GM19397 (cell line): Measurements from ENCODE around the gene ZPBP.

ENCODE experiments used
- ATAC-seq: cut with Tn5 transposase; IDR thresholded peaks from one replicate; pipeline ENCODE4 v1.9.1; 2021; ENCODE audit warnings: mild to moderate bottlenecking, moderate library complexity; ENCODE audit not compliant: unreplicated experiment

The ZPBP gene, protein sequence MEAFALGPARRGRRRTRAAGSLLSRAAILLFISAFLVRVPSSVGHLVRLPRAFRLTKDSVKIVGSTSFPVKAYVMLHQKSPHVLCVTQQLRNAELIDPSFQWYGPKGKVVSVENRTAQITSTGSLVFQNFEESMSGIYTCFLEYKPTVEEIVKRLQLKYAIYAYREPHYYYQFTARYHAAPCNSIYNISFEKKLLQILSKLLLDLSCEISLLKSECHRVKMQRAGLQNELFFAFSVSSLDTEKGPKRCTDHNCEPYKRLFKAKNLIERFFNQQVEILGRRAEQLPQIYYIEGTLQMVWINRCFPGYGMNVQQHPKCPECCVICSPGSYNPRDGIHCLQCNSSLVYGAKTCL

DNA sequence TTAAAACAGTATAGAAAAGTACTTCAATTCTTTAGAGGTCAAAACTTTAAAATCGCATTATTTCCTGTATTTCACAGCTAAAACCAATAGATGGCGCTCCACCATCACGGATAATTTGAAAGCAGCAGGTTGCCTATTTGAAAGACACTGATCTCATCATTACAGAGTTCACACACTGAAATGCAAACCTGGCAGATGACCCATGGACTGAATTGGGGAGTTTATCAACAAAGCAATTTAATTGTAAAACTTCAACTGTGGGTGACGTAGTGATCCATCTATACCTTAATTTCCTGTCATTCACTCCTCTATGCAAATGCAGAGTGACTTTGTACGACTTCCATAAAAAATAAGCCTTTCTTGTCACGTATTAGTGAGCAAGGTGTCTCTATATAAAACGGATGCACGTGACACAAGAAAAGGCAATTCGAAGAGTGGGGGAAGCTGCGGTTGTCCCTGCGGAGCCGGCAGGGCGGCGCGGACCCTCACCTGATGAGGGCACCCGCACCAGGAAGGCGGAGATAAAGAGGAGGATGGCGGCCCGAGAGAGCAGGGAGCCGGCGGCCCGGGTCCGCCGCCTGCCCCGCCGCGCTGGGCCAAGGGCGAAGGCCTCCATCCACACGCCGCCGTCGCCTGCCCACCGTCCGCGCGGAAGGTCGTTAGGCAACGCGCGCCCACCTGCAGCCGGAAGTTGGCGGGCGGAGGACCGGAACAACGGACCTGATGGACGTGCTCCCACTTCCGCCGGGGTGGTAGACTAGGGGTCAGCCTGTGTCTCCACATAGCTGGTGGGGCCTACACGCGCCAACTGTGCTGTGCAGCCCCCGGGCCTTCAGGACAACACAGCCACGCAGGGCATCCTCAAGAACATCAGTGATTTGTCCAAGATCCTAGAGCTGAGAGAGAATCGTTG, at the start of gene ZPBP:
TSS of gene ZPBP (minus strand) at position 668 of the 913 bp plus-strand sequence. CDS start at position 616, 52 bp downstream.
- ATAC-seq, result peak; percentile 78

DNA sequence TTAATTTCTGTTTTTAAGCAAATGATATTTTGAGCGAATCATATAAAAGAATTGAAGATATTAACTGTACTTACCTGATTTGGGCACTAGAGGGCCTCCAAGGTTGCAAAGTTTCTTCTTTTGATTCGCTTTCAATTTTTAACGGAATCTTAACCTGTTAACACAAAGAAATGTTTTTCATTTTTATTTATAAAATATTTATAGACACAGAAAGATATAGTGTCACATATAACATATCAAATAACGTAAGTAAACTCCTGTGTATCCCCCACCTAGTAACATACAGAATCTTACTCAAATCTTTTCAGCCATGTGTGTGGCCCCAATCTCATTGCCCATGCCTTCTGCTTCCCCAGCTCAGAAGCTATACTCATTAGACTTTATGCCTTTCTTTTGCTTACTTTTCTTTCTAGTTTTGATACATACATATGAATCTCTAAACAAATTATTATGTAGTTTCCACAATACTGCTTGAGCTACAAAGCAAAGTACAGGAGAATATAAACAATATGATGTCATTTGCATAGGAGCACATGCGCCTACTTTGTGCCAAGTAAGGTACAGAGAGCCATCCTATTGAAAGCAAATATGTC, 49.5 kb upstream of the ZPBP start:
- no peak for ATAC-seq

DNA sequence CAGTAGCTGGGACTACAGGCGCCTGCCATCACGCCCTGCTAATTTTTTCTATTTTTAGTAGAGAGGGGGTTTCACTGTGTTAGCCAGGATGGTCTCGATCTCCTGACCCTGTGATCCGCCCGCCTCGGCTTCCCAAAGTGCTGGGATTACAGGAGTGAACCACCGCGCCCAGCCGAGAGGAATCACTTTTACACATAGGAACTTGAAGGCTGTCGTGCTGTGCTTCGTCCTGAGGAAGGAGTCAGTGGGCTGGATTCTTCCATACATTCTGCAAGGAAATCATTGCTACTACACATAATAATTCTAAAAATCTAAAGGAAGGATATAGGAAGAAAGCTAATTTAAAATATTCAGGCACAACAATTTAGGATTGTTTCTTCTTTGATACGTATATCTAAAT, 48.8 kb upstream of the ZPBP start:
- ATAC-seq, result no peak

DNA sequence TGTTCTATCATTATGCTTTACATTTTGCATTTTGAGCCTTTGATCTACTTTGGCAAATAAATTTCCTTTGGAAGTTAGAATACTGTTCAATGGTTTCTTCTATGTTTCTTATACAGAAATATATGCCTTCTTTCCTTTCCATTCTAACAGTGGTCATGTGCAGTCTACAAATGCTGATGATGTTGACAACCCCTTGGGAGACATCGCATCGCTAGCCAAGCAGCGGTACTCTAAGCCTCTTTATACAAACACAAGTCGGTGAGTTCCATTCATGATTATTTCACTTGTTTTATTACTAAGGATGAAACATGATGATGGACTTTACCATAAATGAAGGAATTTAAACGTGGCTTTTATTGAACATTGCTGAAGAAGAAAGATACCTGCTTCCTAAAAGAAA, 48.1 kb upstream of the ZPBP start:
- no peak for ATAC-seq

DNA sequence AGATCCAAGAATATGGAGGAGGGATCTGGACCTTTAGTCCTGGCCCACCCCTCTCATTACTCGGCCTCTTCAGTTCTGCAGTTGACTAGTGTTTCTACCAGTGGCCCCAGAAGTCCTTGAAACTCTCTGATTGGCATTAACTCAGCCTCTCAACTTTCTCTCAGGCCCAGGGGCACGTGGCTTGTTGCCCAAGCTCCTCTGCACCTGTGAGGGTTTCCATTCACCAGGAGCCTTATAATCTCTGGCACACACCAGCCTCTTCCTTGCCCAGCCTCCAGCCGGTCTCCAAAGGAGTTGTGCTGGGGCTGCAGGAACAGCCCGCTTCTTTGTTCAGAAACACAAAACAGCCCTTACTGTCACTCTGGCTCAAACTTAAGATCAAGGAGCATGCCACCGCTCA, 47.6 kb upstream of the ZPBP start:
- ATAC-seq, result no peak

DNA sequence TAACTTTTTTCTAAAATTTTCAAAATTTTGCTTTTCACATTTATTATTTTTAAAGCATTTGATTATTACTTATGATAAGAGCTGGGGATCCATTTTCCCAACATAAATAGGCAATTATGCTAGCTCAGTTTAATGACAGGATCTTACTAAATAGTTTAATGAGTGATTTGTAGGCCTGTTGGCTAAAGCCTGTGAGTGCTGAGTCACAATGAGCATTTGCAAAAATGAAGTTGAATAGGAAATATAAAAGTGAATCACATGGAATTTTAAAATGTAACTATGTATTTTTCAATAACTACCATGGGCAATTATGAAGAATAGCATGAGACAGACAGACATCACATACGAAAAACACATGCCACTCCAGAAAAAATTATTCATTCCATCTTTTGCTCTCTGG, 45.1 kb upstream of the ZPBP start:
- ATAC-seq, result no peak

DNA sequence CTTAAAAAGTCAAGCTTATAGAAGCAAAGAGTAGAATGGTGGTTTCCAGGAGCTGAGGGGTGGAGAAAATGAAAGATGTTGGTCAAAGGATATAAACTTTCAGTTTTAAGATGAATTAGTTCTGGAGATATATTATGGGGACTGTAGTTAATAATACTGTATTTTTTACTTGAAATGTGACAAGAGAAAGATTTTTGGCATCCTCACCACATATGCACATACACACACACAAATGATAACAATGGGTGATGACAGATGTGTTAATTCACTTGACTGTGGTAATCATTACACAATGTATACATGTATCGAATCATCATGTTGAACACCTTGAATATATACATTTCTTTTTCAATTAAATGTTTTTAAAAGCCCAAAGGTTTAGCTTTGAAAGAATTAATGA, 32.7 kb upstream of the ZPBP start:
- ATAC-seq, result no peak

DNA sequence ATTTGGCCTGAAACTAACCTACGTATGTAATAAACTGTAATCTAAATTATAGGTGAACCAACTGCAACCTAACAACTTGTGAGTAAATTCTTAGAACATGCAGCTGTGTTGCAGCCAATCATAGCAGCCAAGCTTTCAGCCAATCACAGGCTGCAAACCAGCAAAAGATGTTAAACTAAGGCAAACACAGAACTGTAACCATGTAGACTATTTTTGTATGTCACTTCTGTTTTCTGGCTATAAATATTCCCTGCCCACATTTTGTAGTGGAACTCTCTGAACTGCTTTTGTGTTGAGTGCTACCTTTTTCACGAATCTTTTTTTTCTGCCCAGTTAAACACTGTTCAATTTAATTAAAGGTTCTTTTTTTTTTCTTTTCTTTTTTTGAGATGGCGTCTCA, 28.2 kb upstream of the ZPBP start:
- ATAC-seq, result peak; percentile 73

DNA sequence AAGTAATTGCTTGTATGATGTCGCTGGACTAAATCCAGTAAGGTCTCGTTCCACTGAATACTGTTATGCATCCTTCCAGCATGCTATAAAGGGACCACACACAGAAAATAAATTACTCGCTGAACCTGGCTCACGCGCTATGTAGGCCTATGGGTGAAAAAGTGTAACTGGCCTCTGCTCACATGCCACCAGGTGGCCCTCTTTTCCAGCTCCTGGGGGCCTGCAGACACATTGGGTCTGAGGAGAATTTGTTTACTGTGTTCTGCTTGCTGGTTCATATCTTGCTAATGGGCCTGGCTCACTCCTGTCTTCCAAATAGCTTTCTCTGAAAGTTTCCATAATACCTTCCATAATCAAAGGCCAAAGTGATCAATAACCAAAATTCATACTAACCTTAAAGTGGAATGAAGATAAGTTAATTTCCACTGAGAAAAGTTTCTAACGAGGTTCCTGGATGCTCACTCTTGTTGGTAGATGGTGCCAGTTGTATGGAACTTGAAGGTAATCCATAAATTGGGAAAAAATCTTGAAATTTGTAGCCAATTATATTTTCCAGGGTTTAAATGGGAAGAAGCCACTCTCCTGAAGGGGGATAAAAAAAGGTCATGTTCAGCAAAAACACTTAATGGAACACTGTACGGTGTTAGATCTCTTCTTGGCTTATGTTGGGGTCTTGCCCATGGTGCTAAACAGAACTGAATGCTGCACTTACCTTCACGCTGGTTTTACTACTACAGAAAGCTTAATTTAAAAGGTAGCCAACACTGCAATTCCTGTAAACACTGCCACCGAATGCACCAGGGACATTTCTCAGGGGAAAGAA, 27.0 kb upstream of the ZPBP start:
- ATAC-seq, result peak; percentile 69

DNA sequence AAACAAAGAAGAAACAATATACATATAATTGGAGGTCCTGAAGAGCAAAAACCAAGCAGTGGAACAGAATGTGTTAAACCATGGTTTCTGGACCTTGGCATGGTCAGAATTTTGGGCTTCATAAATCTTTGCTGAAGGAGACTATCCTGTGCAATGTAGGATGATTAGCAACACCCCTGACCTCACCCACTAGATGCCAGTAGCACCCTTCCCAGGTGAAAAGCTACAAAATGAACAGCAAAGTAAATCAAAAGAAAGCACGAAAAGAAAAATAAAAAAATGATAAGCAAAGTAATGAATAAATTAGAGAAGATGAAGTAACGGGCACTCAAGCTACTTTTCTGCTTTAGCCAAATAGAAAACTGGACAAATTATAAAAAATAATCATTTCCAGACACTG, 19.2 kb upstream of the ZPBP start:
- no peak for ATAC-seq

DNA sequence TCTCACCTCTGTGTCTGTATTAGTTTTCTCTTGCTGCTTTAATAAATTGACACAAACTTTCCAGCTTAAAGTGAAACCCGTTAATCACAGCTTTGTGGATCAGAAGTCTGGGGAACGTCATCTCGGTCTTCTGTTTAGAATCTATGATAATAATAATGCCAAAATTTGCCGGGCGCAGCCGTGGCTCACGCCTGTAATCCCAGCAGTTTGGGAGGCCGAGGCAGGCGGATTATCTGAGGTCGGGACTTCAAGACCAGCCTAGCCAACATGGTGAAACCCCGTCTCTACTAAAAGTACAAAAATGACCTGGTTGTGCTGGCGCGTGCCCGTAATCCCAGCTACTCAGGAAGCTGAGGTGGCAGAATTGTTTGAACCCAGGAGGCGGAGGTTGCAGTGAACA, 8.8 kb upstream of the ZPBP start:
- no peak for ATAC-seq

DNA sequence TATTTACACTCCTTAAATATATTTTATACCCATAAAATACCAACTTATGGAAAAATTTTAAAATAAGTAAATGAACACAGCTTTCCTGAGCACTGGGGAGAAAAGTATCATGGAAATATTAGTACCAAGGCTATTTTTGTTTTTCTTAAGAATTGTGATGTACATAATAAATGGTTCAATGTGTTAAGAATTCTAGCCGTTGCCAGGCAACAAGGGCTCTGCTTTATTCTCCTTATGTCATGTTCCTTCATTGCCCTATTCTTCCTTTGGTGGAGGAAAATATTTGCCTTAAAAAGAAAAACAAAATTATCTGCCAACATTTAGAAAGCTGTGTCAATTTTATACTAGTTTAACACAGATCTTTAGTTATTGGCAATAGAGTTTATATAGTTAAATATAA, 2.6 kb upstream of the ZPBP start:
- no peak for ATAC-seq

DNA sequence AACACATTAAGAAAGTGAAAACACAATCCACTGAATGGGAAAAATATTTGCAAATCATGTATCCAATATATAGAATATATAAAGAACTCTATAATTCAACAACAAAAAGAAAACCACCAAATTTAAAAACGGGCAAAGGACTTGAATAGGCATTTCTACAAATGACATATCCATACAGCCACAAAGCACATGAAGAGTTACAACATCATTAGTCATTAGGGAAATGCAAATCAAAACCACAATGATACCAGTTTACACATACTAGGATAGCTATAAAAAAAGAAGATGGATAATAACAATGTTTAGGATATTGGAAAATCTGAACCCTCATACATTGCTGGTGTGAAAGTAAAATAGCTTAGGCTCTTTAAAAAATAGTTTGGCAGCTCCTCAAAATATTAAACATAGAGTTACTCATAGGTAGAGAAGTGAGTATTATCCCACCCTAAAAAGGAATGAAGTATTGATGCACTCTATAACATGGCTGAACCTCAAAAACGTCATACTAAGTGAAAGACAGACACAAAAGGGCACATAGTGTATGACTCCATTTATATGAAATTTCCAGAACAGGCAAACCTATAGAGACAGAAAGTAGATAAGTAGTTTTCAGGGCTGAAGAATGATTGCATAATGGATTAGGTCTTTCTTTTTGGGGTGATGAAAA, 4.5 kb downstream of the ZPBP start:
- no peak for ATAC-seq

DNA sequence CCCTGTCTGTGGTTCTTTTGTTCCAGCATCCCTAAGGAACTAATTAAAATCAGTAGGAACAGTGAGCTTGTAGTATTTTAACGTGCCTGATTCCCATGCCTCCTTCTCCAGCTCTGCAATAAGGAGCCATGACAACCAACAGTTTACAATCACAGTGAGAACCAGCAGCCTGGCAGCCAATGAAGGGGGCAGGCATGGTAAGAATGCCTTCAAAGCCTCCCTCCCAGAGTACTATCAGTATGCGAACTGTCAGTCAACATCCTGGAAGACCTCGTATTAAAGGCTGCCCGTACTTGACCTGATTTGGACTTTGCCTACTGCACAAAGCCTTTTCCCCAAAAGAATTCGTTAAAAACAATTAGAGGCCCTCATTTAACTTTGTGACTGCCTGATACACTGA, 7.7 kb downstream of the ZPBP start:
- no peak for ATAC-seq

DNA sequence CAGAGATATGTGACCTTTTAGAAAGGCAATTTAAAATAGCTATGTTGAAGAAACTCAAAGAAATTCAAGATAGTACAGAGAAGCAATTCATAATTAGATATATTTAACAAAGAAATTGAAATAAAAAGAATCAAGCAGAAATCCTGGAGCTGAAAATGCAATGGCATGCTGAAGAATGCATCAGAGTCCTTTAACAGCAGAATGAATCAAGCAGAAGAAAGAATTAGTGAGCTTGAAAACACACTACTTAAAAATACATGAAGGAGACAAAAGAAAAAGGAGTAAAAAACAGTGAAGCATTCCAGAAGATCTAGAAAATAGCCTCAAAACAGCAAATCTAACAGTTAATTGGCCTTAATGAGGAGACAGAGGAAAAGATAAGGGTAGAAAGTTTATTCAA, 20.0 kb downstream of the ZPBP start:
- no peak for ATAC-seq

DNA sequence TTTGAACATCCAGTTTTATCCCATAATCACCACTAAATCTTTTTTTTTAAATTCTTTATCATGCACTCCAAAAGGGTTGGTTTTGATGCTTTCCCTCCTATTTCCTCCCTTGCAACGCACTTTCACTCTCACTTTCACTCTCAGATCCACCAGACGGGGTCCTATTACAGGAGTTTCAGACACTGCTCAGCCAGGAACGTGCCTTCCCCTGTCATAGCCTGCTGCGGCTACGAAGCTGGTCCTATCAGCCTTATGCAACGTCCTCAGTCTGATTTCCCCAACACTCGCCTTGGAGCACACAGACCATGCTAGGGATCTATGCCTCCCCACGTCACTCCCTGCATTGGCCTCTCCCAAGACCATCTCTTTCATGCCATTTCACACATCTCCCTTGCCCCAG, 23.4 kb downstream of the ZPBP start:
- ATAC-seq, result peak; percentile 68

DNA sequence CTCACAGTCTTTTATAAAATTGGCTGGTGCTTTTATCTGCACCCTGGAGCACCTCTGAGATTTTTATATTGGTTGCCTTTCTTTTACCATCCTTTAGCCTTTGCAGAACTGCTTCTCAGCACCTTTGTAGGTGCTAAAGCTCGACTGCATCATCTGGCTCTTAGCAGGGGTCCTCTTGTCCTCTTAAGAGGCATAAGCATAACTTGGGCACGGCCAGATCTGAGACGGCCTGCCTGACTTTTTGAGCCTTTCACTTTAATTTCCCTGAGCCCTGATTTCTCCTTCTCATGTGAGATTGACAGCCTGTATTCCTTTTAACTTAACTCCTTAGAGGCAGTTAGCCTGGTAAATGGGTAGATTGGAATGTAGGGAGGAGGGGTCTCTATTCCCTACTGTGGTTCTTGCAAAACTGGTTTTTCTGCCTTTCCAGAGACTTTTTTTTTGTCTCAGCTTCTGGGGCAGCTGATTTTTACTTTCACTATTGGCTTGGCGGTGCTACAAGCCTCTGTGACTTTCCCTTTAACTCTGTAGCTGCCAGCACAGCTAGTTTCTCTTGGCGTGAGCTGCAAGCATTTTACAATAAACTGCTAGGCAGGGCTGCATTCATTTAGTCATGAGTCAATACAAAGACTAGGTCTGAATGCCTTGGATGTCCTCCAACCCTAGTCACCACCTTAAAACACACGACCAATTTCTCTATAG, 24.0 kb downstream of the ZPBP start:
- peak; percentile 56 for ATAC-seq

DNA sequence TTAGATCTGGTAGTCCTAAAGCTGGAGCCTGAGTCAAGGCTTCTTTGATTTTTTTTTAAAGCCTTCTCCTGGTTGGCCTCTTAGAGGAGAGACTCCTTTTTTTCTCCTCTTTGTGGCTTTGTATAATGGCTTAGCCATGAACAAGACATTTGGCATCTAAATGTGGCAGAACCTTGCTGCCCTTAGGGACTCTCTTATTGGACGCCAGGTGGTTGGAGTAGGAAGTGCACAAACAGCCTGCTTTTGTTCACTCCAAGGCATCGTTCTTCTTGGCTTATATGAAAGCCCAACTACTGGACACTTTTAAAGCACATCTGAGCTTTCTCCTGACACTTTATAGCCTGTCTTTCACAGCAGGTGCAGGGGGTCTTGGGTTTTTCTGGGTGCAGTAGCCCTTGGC, 25.0 kb downstream of the ZPBP start:
- no peak for ATAC-seq

DNA sequence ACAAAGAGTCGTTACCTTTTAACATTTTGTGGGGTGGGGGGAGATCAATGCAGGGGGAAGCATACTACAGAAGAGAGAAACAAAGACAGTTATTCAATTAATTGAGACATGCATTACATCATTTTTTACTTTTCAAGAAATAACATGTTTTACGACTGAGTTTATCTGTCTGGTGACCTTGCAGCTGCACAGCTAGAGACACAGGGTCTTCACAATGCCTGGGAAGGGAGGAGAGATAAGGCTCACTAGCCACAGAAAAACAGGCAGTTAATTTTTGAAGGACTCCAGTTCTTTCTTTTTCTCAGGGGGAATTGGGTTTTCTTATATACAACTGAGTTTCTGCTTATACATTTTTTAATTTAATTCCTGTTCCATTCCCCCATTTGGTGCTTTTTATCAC, 30.1 kb downstream of the ZPBP start:
- no peak for ATAC-seq

DNA sequence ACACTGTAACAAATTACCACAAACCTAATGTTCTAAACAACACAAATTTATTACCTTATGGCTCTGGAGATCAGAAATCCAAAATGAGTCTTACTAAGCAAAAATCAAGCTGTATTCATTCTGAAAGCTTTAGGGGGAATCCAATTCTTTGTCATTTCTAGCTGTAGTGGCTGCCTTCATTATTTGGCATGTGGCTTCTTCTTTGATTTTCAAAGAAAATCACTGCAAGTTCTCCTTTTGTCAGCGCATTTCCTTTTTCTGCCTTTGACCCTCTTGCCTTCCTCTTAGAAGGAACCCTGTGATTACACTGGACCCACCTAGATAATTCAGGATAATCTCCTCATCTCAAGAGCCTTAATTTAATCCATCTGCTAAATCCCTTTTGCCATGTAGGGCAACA, 36.9 kb downstream of the ZPBP start:
- ATAC-seq, result no peak
